NCI-H146 (cell line): Measurements from ENCODE around the gene CELF4.

Source experiments
- DNase-seq: peaks from one replicate; lab custom pipeline; 2025; lab: John Stamatoyannopoulos, UW

Gene CELF4

DNA sequence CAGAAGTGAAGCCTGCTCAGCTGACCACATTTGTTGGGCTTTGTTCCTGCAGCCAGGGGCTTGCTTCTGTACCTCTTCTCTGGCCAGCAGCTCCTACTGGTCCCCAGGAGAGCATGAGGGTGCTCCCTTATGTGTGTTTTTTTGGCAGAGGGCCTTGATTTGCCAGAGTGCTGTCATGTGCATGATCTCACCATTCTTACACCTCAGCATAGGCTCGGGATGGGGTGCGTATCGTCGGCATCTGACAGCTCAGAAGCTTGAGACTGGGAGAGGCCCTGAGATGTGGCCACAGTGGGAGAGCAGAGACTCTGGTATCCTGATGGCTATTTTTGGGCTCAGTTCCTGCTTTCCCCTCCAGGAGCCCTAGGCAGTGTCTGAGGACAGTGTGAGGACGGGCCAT lies 71.2 kb downstream of the CELF4 start:
- no peak for DNase-seq

DNA sequence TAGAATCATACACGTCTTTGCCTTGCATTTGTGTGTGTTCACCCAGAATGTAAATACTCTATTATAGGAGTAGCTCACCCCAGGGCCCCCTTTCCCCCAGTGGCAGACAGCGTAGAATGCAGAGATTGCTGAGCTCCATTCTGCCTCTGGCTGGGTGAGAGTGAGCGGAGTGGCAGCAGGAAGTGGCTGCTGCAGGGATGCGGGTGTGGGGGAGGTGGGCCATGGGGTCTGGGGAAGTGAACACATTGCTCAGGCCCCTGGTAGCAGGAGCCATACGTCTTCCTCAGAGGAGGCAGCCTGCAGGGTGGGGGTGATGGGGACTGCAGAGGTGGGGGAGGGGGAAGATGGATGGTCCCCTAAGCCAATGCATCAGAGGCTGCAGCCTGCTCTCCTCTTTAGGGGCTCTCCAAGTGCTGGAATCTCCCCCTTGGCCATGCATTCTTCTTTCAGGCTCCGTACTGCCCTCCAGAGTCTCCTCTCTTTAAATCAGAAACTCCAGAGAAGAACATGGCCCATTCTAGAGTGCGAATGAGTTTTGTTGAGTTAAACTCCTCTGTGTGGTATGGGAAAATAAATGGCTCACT lies 72.2 kb downstream of the CELF4 start:
- DNase-seq: no peak

DNA sequence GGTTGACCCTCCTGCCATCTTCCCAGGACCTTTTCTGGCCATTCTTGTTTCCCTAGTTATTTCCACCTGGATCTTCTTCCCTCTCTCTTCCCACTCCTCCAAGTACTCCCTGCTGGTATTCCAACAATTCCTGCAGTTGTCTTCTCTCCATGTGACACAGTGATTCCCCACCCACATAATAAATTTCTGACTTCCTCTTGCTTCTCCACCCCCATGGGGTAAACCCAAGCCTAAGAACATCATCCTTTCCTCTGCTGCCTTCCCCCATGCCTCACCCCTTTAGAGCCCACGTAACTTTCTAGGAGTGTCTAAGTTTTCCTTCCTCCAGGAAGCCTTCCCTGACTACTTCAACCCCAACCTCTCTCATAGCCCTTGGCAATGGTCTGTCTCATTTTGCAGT lies 72.6 kb downstream of the CELF4 start:
- no peak for DNase-seq

DNA sequence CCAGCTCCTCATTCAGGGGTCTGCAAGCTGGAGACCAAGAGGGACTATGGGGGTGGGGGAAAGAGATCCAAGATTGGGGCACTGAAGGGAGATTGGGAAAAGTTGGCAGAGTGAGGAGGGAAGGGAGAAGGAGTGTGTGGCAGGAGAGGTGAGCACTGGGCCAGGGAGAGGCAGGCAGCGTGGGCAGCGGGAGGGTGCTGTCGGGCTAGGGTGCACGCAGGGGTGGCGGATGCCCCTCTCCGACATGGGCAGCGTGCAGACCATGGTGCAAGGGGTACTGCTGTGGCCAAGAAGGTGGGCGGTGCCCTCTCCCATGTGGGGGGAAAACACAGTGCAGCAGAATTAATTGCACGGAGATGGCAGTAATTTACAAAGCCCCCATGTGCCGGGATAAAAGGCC lies 74.1 kb downstream of the CELF4 start:
- DNase-seq: no peak

DNA sequence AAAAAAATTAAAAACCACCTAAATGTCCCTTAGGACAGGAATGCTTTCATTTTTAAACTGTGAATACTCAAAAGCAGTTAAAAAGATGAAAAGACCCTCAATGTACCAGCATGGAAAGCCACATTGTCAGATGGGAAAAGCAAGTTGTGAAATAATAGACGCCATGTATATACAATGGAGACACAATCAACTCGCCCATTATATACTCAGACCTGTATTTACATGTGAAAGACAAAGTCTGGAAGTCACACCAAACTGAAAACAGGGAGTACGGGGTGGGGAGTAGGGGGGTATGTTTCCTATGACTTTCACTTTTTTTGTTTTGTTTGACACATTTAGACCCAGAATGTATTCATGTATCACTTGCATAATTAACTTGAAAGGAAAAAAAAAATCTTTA lies 75.6 kb downstream of the CELF4 start:
- peak; percentile 51 for DNase-seq

DNA sequence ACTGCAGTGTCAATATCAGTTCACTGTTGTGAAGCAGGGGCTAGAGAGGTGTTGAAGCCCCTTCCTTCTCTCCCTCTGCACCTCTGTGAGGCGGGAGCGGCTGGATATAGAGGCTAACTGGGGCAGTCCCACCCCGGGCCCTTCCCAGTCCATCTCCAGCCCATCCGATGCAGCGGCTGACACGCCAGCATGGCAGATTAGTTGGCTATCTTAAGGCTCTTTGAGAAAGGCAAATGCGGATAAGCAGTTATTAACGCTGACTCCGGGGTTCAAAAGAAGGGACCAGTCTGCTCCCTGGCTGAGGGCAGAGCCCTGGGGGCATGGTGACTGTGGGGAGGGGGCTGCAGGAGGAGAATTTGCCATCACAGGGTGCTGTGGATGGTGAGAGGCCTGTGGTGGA lies 76.6 kb downstream of the CELF4 start:
- DNase-seq: no peak

DNA sequence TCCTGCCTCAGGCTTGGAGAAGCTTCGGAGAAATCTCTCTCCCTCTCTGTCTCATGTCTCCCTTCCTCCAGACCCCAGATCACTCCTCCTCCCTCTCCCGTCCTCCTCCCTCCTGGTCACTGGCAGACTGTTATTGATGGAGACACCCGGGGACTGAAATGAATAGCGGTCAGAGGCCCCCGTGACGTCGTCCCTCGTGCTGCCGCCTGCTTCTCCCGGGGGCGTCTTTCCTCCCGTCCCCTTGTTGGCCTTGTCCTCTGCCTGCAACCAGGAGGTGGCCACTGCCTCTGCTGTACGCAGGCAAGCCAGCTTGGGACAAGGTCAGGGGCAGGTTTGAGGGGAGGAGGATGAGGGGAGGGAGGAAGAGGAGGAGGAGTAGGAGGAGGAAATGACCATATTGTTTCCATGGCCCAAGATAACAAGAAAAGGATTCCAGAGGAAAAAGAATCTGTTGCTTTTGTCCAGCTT lies 78.2 kb downstream of the CELF4 start:
- no peak for DNase-seq

DNA sequence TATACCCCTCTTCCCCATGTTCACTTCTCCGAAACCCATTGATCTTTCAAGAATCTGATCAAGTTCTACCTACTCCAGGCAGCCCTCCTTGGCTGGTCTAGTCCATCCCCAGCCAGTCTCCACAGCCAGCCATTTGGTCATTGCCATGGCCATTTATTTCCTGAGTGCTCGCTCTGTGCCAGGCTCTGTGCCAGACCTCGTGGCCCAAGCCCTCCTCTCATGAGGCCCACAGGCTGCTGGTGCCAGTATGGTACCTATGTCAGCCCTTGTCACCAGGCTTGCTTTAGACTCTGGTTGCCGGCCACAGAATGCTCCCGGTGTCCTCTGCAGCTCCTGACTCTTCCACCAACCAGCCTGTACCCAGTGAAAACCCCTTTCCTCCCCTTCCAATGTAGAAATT lies 78.8 kb downstream of the CELF4 start:
- DNase-seq: no peak

DNA sequence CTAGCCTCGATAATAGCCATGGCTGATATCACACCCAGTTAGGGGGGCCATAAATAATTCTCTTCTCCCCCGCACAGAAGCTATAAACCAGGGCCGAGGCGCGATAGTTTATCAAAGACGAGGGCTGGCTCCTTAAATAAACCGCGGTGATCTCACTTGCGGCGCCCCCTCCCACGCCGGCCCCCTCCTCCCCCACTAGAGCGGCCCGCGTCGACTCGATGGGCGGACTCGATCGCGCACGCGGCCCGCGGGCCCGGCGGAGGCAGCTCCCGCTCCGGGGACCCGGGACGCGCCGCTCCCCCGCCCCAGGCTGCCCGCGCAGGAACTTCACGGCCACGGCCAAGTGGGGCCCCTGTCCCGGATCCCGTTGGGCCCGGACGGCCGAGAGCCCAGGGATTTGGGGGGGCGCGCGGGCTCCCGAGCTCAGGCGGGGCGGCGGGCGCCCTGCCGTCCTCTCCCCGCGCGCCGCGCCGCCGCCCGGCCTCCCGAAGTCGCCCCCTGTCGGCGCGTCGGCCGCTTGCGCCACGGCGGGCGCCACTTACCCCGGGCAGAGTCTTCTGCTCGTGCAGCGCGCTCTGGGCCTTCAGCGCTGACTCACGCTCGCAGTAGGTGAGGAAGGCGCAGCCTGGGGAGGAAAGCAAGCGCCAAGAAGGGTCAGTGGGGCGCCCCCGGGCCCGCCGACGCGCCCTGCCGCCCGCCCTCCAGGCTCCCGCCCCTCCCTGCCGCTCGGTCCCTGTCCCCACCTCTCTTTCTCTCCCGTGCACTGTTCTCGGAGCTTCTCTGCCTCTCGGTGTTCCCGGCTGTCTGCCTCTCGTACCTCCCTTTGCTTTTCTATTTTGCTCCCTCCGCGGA lies 80.4 kb downstream of the CELF4 start:
- peak; percentile 71 for DNase-seq

DNA sequence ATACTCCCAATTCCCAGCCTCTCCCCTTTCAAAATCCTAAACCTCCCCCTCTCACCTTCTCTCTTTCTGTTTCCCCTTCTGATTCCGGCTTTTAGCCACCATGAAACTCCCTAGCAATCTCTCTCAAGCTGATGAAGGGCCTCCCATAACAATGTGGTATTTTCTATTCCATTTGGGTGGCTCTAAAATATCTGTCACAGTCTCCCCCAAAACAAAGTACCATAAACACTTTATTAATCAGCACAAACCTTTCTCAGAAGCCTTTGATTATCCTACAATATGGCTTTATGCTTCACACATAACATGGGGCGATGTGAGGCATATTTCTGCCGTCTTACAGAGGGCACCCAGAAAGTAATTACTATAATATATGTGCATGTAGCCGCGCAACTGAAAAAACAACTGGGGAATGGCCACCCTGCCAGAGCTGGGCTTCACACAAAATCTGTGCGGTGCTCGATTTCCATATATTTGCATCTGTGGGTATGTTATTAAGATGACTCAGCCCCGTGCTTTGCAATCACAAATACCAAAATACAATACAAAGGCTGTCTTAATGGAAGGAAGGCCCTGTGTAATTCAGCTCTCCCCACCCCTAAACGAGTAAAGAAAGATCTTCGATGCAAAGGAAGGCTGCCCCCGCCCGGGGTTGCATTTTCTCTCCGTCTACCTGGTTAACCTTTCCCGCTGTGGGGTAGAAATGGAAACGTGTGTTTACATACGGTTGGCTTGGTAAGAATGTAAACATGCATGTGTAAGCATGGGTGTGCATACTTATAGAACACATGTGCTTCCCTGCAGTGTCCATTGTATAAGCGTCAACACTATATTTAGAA lies 81.4 kb downstream of the CELF4 start:
- DNase-seq: peak; percentile 68

DNA sequence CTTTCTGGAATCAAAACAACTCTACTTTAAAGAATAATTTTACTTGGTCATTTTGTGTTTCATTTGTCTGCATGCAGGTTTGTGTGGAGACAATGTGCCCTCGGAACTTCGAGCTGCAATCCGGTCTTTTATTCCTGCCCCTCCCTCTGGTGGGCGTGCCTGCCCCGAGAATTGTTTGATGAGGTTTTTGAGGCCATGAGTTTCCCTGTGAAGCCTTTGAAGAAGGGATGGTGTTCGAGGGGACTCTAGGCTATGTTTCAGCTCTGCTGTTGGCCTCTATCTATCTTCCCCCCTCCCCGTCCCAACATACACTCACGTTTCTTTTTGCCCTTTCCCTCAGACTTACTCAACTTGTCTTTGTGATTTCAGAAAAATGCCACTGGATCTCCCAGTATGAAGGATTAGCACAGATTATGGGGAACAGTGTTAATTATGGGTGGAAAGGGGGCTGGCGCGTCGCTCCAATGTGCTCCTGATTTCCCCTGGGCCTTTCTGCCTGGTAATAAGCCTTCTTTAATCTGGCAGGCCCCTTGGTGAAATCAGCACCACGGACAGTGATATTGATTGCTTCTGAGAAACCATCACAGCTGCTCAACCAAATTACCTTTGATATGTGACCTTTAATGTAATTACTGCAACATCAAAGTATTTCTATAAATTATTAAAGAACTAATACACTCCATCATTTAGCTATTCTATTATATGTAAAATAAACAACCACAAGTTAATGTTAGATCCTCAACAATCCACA lies 82.2 kb downstream of the CELF4 start:
- DNase-seq: no peak

DNA sequence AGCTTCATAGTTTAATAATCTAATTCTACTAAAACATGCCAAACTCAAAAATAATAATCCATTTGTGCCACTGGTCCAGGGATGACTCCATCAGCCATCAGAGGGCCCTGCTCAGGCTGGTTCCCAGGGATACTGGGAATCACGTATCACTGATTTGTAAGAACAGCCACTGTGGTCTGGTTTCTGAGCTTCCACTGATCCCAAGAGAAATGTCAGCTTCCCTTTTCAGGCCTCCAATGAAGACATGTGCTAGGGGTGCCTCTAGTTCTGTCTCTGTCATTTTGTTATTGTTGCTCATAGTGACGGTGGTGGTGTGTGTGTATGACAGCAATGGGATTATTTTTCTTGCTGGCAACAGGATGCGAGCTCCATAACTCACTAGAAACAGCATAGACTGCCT lies 83.2 kb downstream of the CELF4 start:
- DNase-seq: no peak

DNA sequence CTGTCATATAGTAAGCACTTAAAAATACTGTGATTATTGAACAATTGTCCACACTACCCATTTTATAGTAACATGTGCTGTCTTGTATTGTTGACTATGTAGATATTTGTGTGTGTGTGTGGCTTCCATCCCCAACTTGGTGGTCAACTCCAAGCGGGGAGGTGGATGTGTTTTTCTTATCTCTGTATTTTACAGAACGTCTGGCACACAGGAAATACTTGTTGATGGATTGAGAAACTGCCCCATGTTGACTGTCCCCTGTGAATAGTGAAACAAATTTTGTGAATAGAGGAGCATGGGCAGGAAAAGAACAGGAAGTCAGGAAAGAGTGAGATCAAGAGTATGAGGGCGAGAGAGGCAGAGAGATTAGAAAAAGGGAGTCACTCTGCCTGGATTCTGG lies 83.6 kb downstream of the CELF4 start:
- no peak for DNase-seq

DNA sequence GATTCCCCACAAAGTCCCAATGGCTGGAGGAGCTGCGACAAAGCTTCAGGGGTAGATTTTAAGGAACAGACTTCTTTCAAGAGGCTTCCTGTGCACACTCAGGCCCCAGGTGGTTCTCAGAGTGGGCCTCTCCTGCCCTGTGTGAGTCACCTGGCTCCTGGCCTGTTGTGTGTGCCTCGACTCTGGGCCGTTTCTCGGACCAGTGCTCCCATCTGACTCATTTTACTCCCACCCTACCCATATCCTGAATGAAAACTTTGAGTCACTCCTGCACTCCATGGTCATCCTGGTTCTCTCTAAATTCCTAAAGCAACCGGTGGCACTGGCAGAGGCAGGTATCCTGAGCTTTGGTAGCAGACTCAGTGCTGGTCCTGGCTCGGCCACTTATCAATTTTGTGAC lies 84.1 kb downstream of the CELF4 start:
- no peak for DNase-seq

DNA sequence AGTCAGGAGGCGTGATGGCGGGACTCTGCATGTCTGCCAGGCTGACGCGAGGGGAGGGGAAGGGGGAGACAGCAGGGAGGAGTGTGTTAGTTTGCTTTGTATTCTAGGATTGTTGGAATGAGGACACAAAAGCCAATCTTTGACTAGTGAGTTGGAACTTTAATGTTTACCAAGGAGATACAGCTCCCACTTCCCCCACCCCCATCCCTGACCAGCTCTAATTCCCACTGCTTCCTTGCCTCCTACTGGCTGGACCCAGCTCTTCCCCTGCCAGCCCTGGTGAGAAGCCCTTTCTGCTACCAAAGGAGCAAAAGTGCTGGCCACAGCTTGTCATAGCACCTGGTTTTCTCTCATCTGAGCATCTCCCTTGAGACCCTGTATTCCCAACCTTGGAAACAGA lies 84.5 kb downstream of the CELF4 start:
- no peak for DNase-seq

DNA sequence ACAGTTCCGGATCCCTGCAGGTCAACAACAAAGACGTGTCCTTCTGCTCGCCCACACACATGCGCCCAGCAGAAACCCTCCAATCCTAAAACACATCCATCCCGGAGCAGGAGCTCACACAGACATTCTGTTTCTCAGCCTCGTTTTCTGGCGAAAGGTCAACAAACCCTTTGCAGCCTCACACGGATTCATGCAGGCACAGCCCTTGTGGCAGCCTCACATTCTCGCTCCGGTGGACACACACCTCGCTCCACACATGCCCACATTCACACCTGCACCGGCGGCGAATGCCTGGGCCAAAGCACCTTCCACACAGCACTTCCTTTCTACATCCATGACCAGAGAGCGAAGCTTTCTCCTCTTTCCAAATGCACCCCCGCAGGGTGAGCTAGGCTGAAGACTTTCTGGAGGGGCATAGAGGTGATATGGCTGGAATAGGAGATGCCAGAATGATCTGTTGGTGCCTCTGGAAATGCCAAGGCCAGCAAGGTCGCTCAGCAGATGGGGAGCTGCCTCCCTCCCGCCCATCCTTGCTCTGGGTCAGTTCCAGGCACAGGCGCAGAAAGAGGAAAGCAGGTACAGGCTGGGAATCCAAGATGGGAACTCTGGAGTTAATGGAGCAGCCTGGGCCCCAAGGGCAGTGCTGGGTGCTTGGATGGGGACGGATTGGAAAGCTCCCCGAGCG lies 88.8 kb downstream of the CELF4 start:
- DNase-seq: no peak

DNA sequence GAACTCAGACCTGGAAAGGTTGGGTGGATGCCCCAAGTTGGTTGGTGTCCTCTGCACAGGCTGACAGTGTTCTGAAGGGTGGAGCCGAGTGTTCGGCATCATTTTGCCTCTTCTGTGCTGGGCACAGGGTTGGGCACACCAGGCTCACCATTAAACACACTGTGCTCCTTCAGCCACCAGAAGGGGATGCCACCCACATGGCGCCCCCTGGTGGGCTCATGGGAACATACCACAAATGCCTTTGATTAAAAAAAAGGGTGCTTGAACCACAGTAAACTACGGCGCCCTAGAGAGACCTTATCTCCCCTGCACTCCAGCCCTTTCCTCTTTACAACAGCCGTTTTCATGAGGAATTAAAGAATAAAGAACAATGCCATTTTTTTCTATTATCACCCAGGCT lies 89.4 kb downstream of the CELF4 start:
- DNase-seq: peak; percentile 56

DNA sequence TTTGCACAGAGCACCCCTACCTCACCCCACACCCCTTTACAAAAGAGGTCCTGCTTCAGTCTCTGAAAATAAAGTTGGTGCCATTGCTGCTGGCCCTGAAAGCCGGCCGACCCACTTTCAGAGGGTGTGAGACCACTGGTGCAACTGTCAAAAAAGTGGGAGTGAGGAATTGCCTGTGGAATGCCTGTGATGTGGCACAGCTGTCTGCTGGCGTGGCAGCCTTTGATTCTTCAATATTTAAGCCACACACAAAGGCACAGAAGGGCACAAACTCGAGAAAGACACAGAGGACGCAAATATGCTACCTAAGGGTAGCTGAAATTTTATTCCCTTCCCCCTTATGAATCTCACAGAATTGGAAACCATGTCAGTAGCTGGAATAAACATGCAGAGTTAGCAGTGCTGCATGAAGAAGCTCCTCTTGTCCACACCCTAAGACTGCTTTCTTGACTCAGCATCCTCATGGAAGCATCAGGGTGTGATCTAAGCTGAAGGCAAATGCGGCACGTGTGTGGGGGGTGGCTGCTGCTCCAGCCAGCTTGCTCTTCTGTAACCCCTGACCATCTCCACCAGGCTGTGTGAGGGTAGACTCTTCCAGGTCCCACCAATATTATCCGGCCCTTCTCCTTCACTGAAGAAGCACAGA lies 92.3 kb downstream of the CELF4 start:
- no peak for DNase-seq

DNA sequence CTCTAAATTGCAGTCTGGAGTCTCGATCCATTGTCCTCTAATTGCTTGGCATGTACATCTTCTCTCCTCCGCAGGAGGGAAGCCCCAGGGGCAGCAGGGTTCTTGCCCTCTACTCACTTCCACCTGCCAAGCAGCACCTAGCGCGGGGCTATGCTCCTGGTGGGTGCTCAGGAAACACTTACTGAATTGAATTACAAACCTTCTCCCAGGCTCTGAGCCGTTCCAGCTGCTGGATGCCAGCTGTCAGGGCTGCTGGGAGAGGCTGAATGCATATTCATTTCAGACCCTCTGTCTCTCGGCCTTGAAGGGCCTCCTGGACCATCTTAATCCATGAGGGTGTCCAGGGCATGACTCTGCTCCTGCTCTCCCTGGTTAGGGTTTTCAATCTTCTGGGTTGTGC lies 94.0 kb downstream of the CELF4 start:
- peak; percentile 97 for DNase-seq

DNA sequence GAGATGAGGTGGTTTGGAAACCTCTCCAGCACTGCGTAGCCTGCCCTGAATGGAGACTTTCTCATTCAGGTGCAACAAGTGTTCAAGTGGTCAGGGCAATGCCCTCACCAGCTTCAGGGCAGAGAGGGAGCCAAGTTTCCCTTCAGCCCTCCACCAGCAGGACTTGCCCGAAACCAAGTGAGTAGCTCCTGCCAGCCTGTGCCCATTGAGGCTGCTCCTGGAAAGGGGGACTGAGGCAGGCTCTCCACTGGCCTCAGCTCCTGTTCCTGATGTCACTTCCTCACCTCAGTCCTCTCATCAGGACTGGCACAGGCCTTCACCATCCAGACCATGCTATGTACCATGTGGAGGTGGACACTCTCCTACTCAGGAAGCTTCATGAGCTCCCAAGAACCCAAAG lies 94.6 kb downstream of the CELF4 start:
- no peak for DNase-seq
